Measurements from ENCODE around the gene THRB. TPM values are rescaled to one million over a fixed set of nuclear protein-coding genes. Genes with fewer than 3 reads are reported as not detected.

The THRB gene
- total and polyA plus RNA-seq, 2 experiments from 2014 or later: 3.3 to 5.1 TPM

DNA sequence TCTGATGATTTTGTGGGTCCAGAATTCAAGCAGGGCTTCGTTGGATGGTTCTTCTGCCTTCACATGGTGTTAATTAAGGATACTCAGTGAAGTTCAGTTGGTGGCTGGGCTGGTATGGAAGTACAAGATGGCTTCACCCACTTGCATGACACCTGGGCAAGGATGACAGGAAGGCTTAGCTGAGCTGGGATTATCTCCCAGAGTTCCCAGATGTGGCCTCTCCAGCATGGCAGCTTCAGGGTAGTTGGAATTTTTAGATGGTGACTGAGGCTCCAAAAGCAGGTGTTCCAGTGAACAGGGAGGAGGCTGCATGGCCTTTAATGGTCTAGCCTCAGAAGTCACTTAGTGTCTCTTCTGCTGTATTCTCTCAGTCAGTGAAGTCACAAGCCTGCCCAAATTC, 135.5 kb downstream of the THRB start:
- Histone ChIP-seq H3K27me3 (replicated peaks; ENCODE audit: insufficient read depth) (no peaks in the 10 kb centered on the region), H3K79me2 (ENCODE audit: insufficient read depth) (no peaks in the 10 kb centered on the region), H3K27ac (no peak overlapping the region), H2AFZ (no peak overlapping the region), H3K4me2 (ENCODE audit: unreplicated experiment) (no peak overlapping the region), H4K20me1 (ENCODE audit: insufficient read depth) (no peaks in the 10 kb centered on the region), H3K9ac (no peak overlapping the region), H3K9me2 (ENCODE audit: insufficient read depth) (no peaks in the 10 kb centered on the region; the same call in 1 of the 2 replicates), H3K4me1 (ENCODE audit: insufficient read depth) (peaks cover 18% of the 10 kb centered on the region), H3K4me3 (no peak overlapping the region), H3K9me3 (ENCODE audit: low read depth) (no peaks in the 10 kb centered on the region), H3F3A (ENCODE audit: insufficient read depth) (peaks cover 7% of the 10 kb centered on the region; the same call in 1 of the 2 replicates), H3K36me3 (ENCODE audit: low read depth) (no peaks in the 10 kb centered on the region)
- 50 to 61% methylated on average over 1 of the region's 1 CpG for WGBS, 2 experiments (ENCODE audit: low coverage in 1 of 2, low lambda C conversion rate in 2 of 2, missing lambda C conversion rate in 2 of 2)
- in situ Hi-C loops (cut with MboI): no loop called here
- DNase-seq: no peak
- TF ChIP-seq EZH2 (IDR thresholded peaks at IDR 0.05; ENCODE audit: insufficient read depth, poor library complexity, severe bottlenecking) (no peak), EZH2phosphoT487 (IDR thresholded peaks at IDR 0.05; ENCODE audit: insufficient read depth, low read depth) (no peak)

DNA sequence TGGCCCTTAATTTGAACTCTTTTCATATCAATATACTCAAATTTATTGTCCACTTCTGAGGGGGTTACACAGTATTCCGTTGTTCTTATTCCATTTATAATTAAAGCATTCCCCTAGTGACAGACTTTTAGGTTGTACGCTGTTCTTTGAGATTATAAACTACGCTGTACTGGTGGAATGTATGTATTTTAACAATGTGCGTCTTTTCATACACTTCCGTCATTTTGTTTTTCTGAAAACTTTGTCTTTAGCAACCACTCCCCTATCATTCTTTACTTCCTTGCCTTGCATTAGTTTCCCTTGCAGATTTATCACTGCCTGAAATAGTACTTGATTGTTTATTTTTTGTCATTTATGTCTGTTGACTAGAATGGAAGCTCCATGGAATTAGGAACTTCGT, 137.0 kb downstream of the THRB start:
- in situ Hi-C loops (cut with MboI): no loop called here
- Histone ChIP-seq H3K4me1 (ENCODE audit: insufficient read depth) (peaks cover 8% of the 10 kb centered on the region; the same call in 1 of the 2 replicates), H3K27ac (no peak overlapping the region), H3K79me2 (ENCODE audit: insufficient read depth) (no peaks in the 10 kb centered on the region), H2AFZ (no peak overlapping the region), H3K9ac (no peak overlapping the region), H3K36me3 (ENCODE audit: low read depth) (no peaks in the 10 kb centered on the region), H3K9me2 (ENCODE audit: insufficient read depth) (no peaks in the 10 kb centered on the region), H3F3A (ENCODE audit: insufficient read depth) (peaks cover 7% of the 10 kb centered on the region; the same call in 1 of the 2 replicates), H3K4me3 (no peak overlapping the region), H4K20me1 (ENCODE audit: insufficient read depth) (no peaks in the 10 kb centered on the region), H3K9me3 (ENCODE audit: low read depth) (no peaks in the 10 kb centered on the region), H3K4me2 (ENCODE audit: unreplicated experiment) (no peak overlapping the region), H3K27me3 (replicated peaks; ENCODE audit: insufficient read depth) (no peaks in the 10 kb centered on the region)
- TF ChIP-seq EZH2phosphoT487 (IDR thresholded peaks at IDR 0.05; ENCODE audit: insufficient read depth, low read depth) (no peak), EZH2 (IDR thresholded peaks at IDR 0.05; ENCODE audit: insufficient read depth, poor library complexity, severe bottlenecking) (no peak)
- 94 to 96% methylated on average over 6 of the region's 6 CpGs for WGBS, 2 experiments (ENCODE audit: low coverage in 1 of 2, low lambda C conversion rate in 2 of 2, missing lambda C conversion rate in 2 of 2)
- DNase-seq: no peak

DNA sequence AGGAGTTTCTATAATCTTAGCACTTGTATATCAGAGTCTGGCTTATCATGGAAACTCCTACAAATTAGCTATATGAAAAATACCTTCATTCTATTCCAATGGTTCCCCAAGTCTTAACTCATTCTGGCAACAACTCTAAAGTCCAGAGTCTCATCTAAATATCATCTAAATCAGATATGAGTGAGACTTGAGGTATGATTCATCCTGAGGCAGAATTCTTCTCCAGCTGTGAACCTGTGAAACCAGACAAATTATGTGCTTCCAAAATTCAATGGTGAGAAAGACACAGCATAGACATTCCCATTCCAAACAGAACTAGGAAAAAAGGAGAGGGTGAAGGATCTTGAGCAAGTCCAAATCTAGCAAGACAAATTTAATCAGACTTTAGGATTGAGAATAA, 138.8 kb downstream of the THRB start:
- Histone ChIP-seq H3K9ac (no peak overlapping the region), H3K27me3 (replicated peaks; ENCODE audit: insufficient read depth) (no peaks in the 10 kb centered on the region), H3K9me2 (ENCODE audit: insufficient read depth) (no peaks in the 10 kb centered on the region), H3K4me1 (ENCODE audit: insufficient read depth) (peaks cover 15% of the 10 kb centered on the region), H3K4me3 (no peak overlapping the region), H4K20me1 (ENCODE audit: insufficient read depth) (no peaks in the 10 kb centered on the region), H3K79me2 (ENCODE audit: insufficient read depth) (no peaks in the 10 kb centered on the region), H3K9me3 (ENCODE audit: low read depth) (no peaks in the 10 kb centered on the region), H3K36me3 (ENCODE audit: low read depth) (no peaks in the 10 kb centered on the region), H2AFZ (no peak overlapping the region), H3K27ac (no peak overlapping the region), H3F3A (ENCODE audit: insufficient read depth) (peaks cover 7% of the 10 kb centered on the region; the same call in 1 of the 2 replicates), H3K4me2 (ENCODE audit: unreplicated experiment) (no peak overlapping the region)
- in situ Hi-C loops (cut with MboI): no loop called here
- TF ChIP-seq EZH2 (IDR thresholded peaks at IDR 0.05; ENCODE audit: insufficient read depth, poor library complexity, severe bottlenecking) (no peak), EZH2phosphoT487 (IDR thresholded peaks at IDR 0.05; ENCODE audit: insufficient read depth, low read depth) (no peak)
- DNase-seq: peak; percentile 35

DNA sequence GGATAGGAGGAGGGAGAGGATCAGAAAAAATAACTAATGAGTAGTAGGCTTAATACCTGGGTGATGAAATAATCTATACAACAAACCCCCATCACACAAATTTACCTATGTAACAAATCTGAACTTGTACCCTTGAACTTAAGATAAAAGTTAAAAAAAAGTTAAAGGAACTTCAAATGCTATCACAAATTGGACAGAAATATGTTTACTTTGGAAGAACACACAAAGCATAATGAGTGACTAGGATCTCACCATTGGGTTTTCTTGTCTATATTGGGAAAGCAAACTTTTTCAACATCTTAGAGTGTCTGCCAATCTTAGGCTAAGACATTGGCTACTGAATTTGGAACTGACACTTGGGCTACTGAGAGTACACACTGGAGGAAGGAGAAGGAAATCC, 140.4 kb downstream of the THRB start:
- no peak overlapping the region for H2AFZ ChIP-seq
- no peak overlapping the region for H3K9ac ChIP-seq
- H3K4me3 ChIP-seq: no peak overlapping the region
- no peaks in the 10 kb centered on the region for H3K27me3 ChIP-seq (replicated peaks; ENCODE audit: insufficient read depth)
- no peaks in the 10 kb centered on the region for H3K36me3 ChIP-seq (ENCODE audit: low read depth)
- peaks cover 15% of the 10 kb centered on the region for H3K4me1 ChIP-seq (ENCODE audit: insufficient read depth)
- in situ Hi-C loops (cut with MboI): no loop called here
- H3F3A ChIP-seq (ENCODE audit: insufficient read depth): peaks cover 7% of the 10 kb centered on the region; the same call in 1 of the 2 replicates
- no peaks in the 10 kb centered on the region for H3K9me3 ChIP-seq (ENCODE audit: low read depth)
- no peaks in the 10 kb centered on the region for H4K20me1 ChIP-seq (ENCODE audit: insufficient read depth)
- TF ChIP-seq EZH2 (IDR thresholded peaks at IDR 0.05; ENCODE audit: insufficient read depth, poor library complexity, severe bottlenecking) (no peak), EZH2phosphoT487 (IDR thresholded peaks at IDR 0.05; ENCODE audit: insufficient read depth, low read depth) (no peak)
- H3K27ac ChIP-seq: no peak overlapping the region
- DNase-seq: no peak
- H3K79me2 ChIP-seq (ENCODE audit: insufficient read depth): no peaks in the 10 kb centered on the region
- no peaks in the 10 kb centered on the region for H3K9me2 ChIP-seq (ENCODE audit: insufficient read depth)
- H3K4me2 ChIP-seq (ENCODE audit: unreplicated experiment): no peak overlapping the region

DNA sequence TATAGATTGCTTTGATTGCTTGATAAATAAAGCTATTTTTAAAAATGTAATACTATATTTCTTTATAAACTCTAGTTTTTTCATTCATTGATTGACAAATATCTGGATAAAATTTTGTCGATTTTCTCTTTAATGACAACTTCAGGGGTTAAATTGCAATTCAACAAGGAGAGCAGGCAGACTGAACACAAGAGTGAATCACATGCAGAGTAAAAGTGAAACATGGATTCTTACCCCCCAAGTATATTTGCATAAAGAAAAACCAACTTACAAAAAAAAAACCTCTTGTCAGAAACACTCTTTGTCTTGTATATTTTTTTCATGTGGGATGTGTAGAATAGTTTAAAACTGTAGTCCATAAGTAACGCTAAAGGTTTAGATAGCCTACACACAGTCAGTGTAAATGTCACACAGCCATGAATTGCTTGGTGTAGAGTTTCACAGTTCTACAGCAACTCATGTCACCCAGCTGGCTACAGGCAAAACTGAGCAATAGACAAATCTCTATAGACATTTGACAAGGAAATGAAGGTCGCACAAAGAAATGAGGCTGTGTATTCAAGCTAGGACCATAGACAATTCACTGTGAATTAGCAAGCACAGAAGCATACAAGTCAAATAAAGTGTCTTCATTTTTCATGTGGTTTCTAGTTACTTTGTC, 141.6 kb downstream of the THRB start:
- Histone ChIP-seq H3K27ac (no peak overlapping the region), H3K9me2 (ENCODE audit: insufficient read depth) (no peaks in the 10 kb centered on the region), H2AFZ (no peak overlapping the region), H3K4me3 (no peak overlapping the region), H4K20me1 (ENCODE audit: insufficient read depth) (no peaks in the 10 kb centered on the region), H3F3A (ENCODE audit: insufficient read depth) (peaks cover 7% of the 10 kb centered on the region; the same call in 1 of the 2 replicates), H3K79me2 (ENCODE audit: insufficient read depth) (no peaks in the 10 kb centered on the region), H3K27me3 (replicated peaks; ENCODE audit: insufficient read depth) (no peaks in the 10 kb centered on the region), H3K4me2 (ENCODE audit: unreplicated experiment) (no peak overlapping the region), H3K9me3 (ENCODE audit: low read depth) (no peaks in the 10 kb centered on the region), H3K9ac (no peak overlapping the region), H3K4me1 (ENCODE audit: insufficient read depth) (peaks cover 15% of the 10 kb centered on the region), H3K36me3 (ENCODE audit: low read depth) (no peaks in the 10 kb centered on the region)
- no peak for TF ChIP-seq EZH2phosphoT487 (IDR thresholded peaks at IDR 0.05; ENCODE audit: insufficient read depth, low read depth)
- no peak for TF ChIP-seq EZH2 (IDR thresholded peaks at IDR 0.05; ENCODE audit: insufficient read depth, poor library complexity, severe bottlenecking)
- DNase-seq: no peak
- 87 to 91% methylated on average over 3 of the region's 3 CpGs for WGBS, 2 experiments (ENCODE audit: low coverage in 1 of 2, low lambda C conversion rate in 2 of 2, missing lambda C conversion rate in 2 of 2)
- in situ Hi-C loops (cut with MboI): no loop called here

Data from GM23248 (cell line).